Adrenal gland (tissue), 12 donors: ENCODE results near the gene ARHGEF7. TPM values are rescaled to one million over a fixed set of nuclear protein-coding genes. Genes with fewer than 3 reads are reported as not detected.

Experiments
- DNase-seq, 7 donors: peaks; one replicate each; pipeline ENCODE4 v3.0.0-alpha.2; 2019 to 2020
- H3K27ac ChIP-seq, 5 donors: fragments of 200-600 bp; sonication (generic) in 4 of 5; 1 replicate in 3 of 5; 2 replicates in 2 of 5; pipeline versions ENCODE4 v1.5.1 to v1.8.0; 2016 to 2020; ENCODE audit warnings: mild to moderate bottlenecking in 1 of 5
- H3K27me3 ChIP-seq: fragments of 200-600 bp; 2 replicates; pipeline ENCODE4 v1.8.0; 2021
- H3K36me3 ChIP-seq, 2 donors: fragments of 200-600 bp; replicated peaks in 1 of 2; 1 replicate in 1 of 2; 2 replicates in 1 of 2; pipeline versions ENCODE4 v1.5.1 to v1.8.0; 2018 to 2022
- H3K4me1 ChIP-seq, 2 donors: fragments of 200-600 bp; replicated peaks in 1 of 2; 1 replicate in 1 of 2; 2 replicates in 1 of 2; pipeline versions ENCODE4 v1.5.1 to v1.8.0; 2018 to 2021
- H3K4me3 ChIP-seq, 4 donors: fragments of 200-600 bp; sonication (generic) in 3 of 4; one replicate each; pipeline ENCODE4 v1.5.1; 2016 to 2018
- H3K9me3 ChIP-seq, 3 donors: fragments of 200-600 bp; sonication (generic) in 1 of 3; replicated peaks in 1 of 3; 1 replicate in 2 of 3; 2 replicates in 1 of 3; pipeline versions ENCODE4 v1.5.1 to v1.8.0; 2016 to 2021
- CTCF ChIP-seq, 6 experiments: fragments of 450-650 bp in 4 of 6; fragments of 200-600 bp in 2 of 6; sonication (generic) in 1 of 6; IDR thresholded peaks; 1 replicate in 5 of 6; 2 replicates in 1 of 6; pipeline versions ENCODE4 v1.5.1 to v1.8.0; 2016 to 2021; ENCODE audit warnings: antibody characterized with exemption in 6 of 6, mild to moderate bottlenecking in 2 of 6, moderate library complexity in 1 of 6
- POLR2A ChIP-seq, 2 donors: fragments of 450-650 bp; IDR thresholded peaks; one replicate each; pipeline ENCODE4 v1.6.1; 2017; ENCODE audit warnings: antibody characterized with exemption in 2 of 2, mild to moderate bottlenecking in 2 of 2, moderate library complexity in 1 of 2
- WGBS, 4 donors: extraction: QIAGEN DNeasy Blood & Tissue Kit in 2 of 4; methylation state at CpG; one replicate each; pipeline versions ENCODE4 v1.1.5 to v1.1.7; 2013 to 2017; 5-methylcytosine and 5-hydroxymethylcytosine counted together
- intact Hi-C, 2 donors: fragments of 100-400 bp; cut with DNase I; formaldehyde crosslinking; loops; one replicate each; pipeline versions ENCODE4 v1.14.1 to v1.15.0; 2022 to 2023
- polyA plus RNA-seq, 3 donors: library from polyadenylated mRNA; stranded (reverse); fragments of 200-250 nt in 2 of 3; fragments of 350-450 nt in 1 of 3; fragmentation: Illumina TruSeq in 1 of 3; extraction: RNeasy Lipid Tissue Mini Kit (QIAGEN cat#74804) in 1 of 3; gene quantifications; one replicate each; pipeline ENCODE4 v1.2.3, GENCODE V29; 2013 to 2014
- total RNA-seq, 9 donors: library from RNA; depleted of rRNA in 4 of 9; stranded (reverse); fragments of >200 nt in 4 of 9; fragments of 120-200 nt in 1 of 9; fragmentation: NEBNext Ultra II Directional in 1 of 9; extraction: Animal tissue kit (Norgen Biotek cat#: 25700) in 1 of 9; gene quantifications; one replicate each; pipeline versions ENCODE4 v1.1.0 to v1.2.4, GENCODE V29; 2013 to 2023
- donor health status: healthy with polysubstance abuse.
- donor health status: Bipolar disorder and iron deficiency.
- donor health status: DM: yes; HTN: yes; CAD: no.
- donor health status: DM: no; HTN: no; CAD: no.
- donor health status: DM: no; HTN: no; CAD: no.
- donor health status: DM: yes; HTN: yes; CAD: no.

ARHGEF7 gene
- total and polyA plus RNA-seq, 12 donors = 25.3 to 69.3 (median 53.2) TPM

GRCh38 chr13:111120422-111120821 lies 5.3 kb downstream of the ARHGEF7 start:
- no peak overlapping the region for H3K27ac ChIP-seq
- H3K9me3 ChIP-seq = no peaks in the 10 kb centered on the region
- no peaks in the 10 kb centered on the region for H3K36me3 ChIP-seq
- DNase-seq = no peak
- no peaks in the 10 kb centered on the region for H3K27me3 ChIP-seq
- no peak overlapping the region for H3K4me3 ChIP-seq
- 79 to 91% (median 88%) methylated on average over 10 to 12 of the region's 12 CpGs for WGBS, 4 donors
- H3K4me1 ChIP-seq = peaks cover 0 to 3% of the 10 kb centered on the region in 2 donors
- intact Hi-C loops = no loop called here
- TF ChIP-seq CTCF (IDR thresholded peaks at IDR 0.05) = no peak
- no peak for TF ChIP-seq POLR2A (IDR thresholded peaks at IDR 0.05)

- Histone ChIP-seq H3K27me3 (no peaks in the 10 kb centered on the region), H3K36me3 (no peaks in the 10 kb centered on the region), H3K4me3 (no peak overlapping the region), H3K27ac (no peak overlapping the region), H3K4me1 (peaks cover 0 to 1% of the 10 kb centered on the region in 2 donors), H3K9me3 (no peaks in the 10 kb centered on the region)
- DNase-seq = no peak
- no peak for TF ChIP-seq POLR2A (IDR thresholded peaks at IDR 0.05)
- no peak for TF ChIP-seq CTCF (IDR thresholded peaks at IDR 0.05)
- intact Hi-C loops = no loop called here
- WGBS, 4 donors = 77 to 91% (median 87%) methylated on average over 7 to 8 of the region's 8 CpGs
Measured at GRCh38 chr13:111120913-111121312, 5.8 kb downstream of the ARHGEF7 start.

GRCh38 chr13:111121506-111121905 lies 6.4 kb downstream of the ARHGEF7 start:
- intact Hi-C loops = no loop called here
- H3K36me3 ChIP-seq = no peaks in the 10 kb centered on the region
- no peak overlapping the region for H3K4me3 ChIP-seq
- TF ChIP-seq POLR2A (IDR thresholded peaks at IDR 0.05) (no peak), CTCF (IDR thresholded peaks at IDR 0.05) (no peak)
- DNase-seq = no peak
- H3K9me3 ChIP-seq = no peaks in the 10 kb centered on the region
- H3K27me3 ChIP-seq = no peaks in the 10 kb centered on the region
- no peak overlapping the region for H3K27ac ChIP-seq
- WGBS, 4 donors = 84 to 91% (median 89%) methylated on average over 14 to 16 of the region's 16 CpGs
- no peaks in the 10 kb centered on the region for H3K4me1 ChIP-seq

- TF ChIP-seq POLR2A (IDR thresholded peaks at IDR 0.05) = no peak
- no peak for TF ChIP-seq CTCF (IDR thresholded peaks at IDR 0.05)
Measured at GRCh38 chr13:111122056-111122455, 6.9 kb downstream of the ARHGEF7 start.

More at GRCh38 chr13:111122056-111122455, 6.9 kb downstream of the ARHGEF7 start:
- Histone ChIP-seq H3K4me3 (no peak overlapping the region), H3K4me1 (no peaks in the 10 kb centered on the region), H3K9me3 (no peaks in the 10 kb centered on the region), H3K36me3 (no peaks in the 10 kb centered on the region), H3K27me3 (no peaks in the 10 kb centered on the region), H3K27ac (no peak overlapping the region)
- 75 to 85% (median 84%) methylated on average over 9 to 12 of the region's 12 CpGs for WGBS, 4 donors
- no peak for DNase-seq
- intact Hi-C loops = no loop called here
